ENCODE measurements around the gene LILRA2.

The LILRA2 gene

DNA sequence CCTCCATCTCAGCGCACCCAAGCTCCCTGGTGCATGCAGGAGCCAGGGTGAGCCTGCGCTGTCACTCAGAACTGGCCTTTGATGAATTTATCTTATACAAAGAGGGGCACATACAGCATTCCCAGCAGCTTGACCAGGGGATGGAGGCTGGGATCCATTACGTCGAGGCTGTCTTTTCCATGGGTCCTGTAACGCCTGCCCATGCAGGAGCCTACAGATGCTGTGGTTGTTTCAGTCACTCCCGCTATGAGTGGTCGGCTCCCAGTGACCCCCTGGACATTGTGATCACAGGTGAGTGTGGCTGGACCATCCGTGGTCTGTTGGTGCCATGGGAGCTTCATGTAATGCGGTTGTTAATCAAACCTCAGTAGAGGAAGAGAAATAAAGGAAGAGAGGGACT is 38.0 kb upstream of the LILRA2 start:
- no peak overlapping the region for H3K4me3 ChIP-seq (replicated peaks in 1 of 2; ENCODE audit: low read depth in 2 of 2, low read length in 2 of 2)
- DNase-seq (ENCODE audit: low read depth in 2 of 2): no peak
- TF ChIP-seq CTCF (IDR thresholded peaks at IDR 0.05; ENCODE audit: low read depth, low read length): no peak

GRCh38 chr19:54536956-54537355 is 36.6 kb upstream of the LILRA2 start:
- no peak overlapping the region for H3K4me3 ChIP-seq (replicated peaks in 1 of 2; ENCODE audit: low read depth in 2 of 2, low read length in 2 of 2)
- no peak for TF ChIP-seq CTCF (IDR thresholded peaks at IDR 0.05; ENCODE audit: low read depth, low read length)
- no peak for DNase-seq (ENCODE audit: low read depth in 2 of 2)

DNA sequence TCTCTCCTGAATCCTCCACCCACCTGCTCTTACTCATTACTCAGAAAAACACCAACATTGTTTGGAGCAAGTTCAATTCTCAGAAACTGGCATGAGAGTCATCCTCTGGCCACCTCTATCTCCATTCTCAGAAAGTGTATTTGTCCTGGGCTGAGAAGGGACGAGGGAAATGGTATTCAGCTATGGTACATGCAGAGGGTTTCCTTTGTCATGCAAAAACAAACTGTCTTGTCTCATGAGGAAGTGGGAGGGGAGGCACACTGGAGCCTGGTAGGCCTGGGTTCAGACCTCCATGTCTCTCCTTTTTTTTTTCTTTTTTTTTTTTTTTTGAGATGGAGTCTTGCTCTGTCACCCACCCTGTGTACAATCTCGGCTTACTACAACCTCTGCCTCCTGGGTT is 31.9 kb upstream of the LILRA2 start:
- no peak for DNase-seq (ENCODE audit: low read depth in 2 of 2)
- TF ChIP-seq CTCF (IDR thresholded peaks at IDR 0.05; ENCODE audit: low read depth, low read length): no peak
- no peak overlapping the region for H3K4me3 ChIP-seq (replicated peaks in 1 of 2; ENCODE audit: low read depth in 2 of 2, low read length in 2 of 2)

DNA sequence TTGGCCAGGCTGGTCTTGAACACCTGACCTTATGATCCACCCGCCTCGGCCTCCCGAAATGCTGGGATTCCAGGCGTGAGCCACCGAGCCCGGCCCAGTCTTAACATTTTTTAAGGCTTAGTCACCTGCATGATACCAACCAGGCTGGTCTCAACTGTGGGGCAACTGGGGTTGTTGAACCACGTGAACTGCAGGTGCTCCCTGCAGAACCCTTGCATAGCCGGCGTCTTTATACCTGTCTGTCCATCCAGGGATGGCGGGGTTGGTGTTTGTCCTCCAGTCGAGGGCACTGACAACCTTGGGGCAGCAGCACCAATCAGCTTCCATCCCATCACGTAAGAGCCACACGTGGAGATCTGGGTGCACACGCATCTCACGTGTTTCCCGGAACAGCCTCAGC is 24.8 kb upstream of the LILRA2 start:
- DNase-seq (ENCODE audit: low read depth in 2 of 2): no peak
- TF ChIP-seq CTCF (IDR thresholded peaks at IDR 0.05; ENCODE audit: low read depth, low read length): no peak
- no peak overlapping the region for H3K4me3 ChIP-seq (replicated peaks in 1 of 2; ENCODE audit: low read depth in 2 of 2, low read length in 2 of 2)

DNA sequence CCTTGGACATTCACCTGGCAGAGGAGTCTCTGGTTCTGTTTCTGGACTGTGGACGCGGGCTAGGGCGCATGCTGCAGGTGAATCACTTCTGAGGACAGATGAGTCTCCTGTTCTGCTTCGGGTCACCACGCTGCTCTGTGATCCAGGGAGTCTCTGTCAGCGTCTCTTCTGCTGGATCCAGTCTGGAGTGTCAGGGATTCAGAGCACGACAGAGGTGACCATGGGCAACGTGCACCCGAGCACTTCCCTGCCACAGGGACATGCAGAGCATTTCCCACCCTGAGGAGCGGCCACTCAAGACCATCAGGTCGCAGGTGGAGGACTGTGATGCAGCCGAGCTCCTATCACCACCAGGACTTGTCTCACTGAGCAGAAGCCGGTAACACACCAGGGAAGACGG is 24.4 kb upstream of the LILRA2 start:
- TF ChIP-seq CTCF (IDR thresholded peaks at IDR 0.05; ENCODE audit: low read depth, low read length): no peak
- H3K4me3 ChIP-seq (replicated peaks in 1 of 2; ENCODE audit: low read depth in 2 of 2, low read length in 2 of 2): no peak overlapping the region
- DNase-seq (ENCODE audit: low read depth in 2 of 2): no peak

GRCh38 chr19:54551293-54551692 is 22.3 kb upstream of the LILRA2 start:
- no peak for DNase-seq (ENCODE audit: low read depth in 2 of 2)
- no peak overlapping the region for H3K4me3 ChIP-seq (replicated peaks in 1 of 2; ENCODE audit: low read depth in 2 of 2, low read length in 2 of 2)
- TF ChIP-seq CTCF (IDR thresholded peaks at IDR 0.05; ENCODE audit: low read depth, low read length): no peak
